Left ventricle myocardium superior (tissue), 1 donor: ENCODE results near the gene ACOX1. TPM values are rescaled to one million over a fixed set of nuclear protein-coding genes. Genes with fewer than 3 reads are reported as not detected.

ENCODE experiments used
- ATAC-seq: fragments of 200-7000 bp; cut with Tn5 transposase; one replicate; pipeline ENCODE4 v1.9.1; 2020; ENCODE audit warnings: mild to moderate bottlenecking, moderate library complexity
- DNase-seq: peaks from one replicate; pipeline ENCODE4 v3.0.0-alpha.2; 2020
- intact Hi-C: fragments of 100-400 bp; cut with micrococcal nuclease; formaldehyde crosslinking; loops from one replicate; pipeline ENCODE4 v1.11.0; 2022
- long read RNA-seq: library from polyadenylated mRNA; unstranded; transcript quantifications from one replicate; pipeline ENCODE4 v2.0.0, GENCODE V29; 2021
- total RNA-seq: library from RNA; stranded (reverse); fragmentation: NEBNext Ultra II Directional; extraction: Animal tissue kit (Norgen Biotek cat#: 25700); gene quantifications from one replicate; pipeline ENCODE4 v1.2.1, GENCODE V29; 2021
- donor health status: DM: no; HTN: yes; CAD: no; lungs with severe emphysema.

ACOX1 gene
- total RNA-seq: 101 TPM
- long read RNA-seq, full-length matches to known transcripts: 96 of 122 reads
- long read RNA-seq, partial matches to known transcripts: 9 of 122 reads
- long read RNA-seq, other reads (novel, unspliced or antisense): 17 of 122 reads

DNA sequence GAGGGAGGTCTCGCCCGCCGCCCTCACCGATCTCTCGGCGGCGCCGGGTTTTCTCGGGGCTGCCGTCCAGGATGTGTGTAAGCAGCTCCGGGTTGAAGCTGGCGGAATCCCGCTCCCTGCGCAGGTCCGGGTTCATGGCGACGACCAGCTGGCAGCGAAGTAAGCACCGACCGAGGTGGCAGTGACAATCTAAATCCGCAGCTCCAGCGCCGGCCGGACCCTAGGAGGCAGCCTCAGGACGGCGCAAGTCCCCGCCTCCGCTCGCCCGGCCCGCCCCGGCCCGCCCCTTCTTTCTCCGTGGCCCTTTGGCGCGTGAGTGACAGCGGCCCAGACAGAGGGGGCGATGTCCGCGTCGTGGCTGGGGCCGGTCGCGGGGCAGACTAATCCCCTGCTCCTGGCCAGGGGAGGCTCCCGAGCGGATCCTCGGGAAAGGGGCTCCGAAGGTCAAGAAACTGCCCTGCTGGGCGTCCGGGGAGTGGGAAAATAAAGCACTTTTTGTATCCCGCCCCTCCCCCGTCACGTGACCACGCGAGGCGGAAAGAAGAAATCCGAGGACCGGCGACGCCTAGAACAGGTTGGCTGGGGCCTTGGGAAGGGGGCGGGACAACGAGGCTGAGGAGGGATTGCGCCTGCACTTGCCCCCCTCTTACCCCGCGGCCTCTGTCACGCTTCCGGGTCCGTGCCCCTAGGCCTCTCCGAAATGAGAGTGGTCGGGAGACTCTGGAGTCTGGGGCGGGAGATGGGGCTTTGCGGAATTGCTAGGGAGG lies at the start of gene ACOX1, which contains the start of gene TEN1:
TSS of gene ACOX1 (minus strand) at position 229 of the 767 bp plus-strand sequence. CDS start at position 136, 93 bp downstream.
TSS of gene TEN1 (plus strand) at position 303 of the 767 bp plus-strand sequence. CDS start 6,953 bp downstream, outside the sequence.
- peak; percentile 98 for DNase-seq
- ATAC-seq: peak; percentile 96
- intact Hi-C loops: no loop called here

- ATAC-seq: no peak
- DNase-seq: no peak
- intact Hi-C loops: no loop called here
Measured at GRCh38 chr17:76027159-76027839, 48.3 kb upstream of the ACOX1 start, which contains the start of gene EVPL. TSS of gene EVPL (minus strand) at chr17:76027306. CDS start at chr17:76027198, 108 bp downstream.

DNA sequence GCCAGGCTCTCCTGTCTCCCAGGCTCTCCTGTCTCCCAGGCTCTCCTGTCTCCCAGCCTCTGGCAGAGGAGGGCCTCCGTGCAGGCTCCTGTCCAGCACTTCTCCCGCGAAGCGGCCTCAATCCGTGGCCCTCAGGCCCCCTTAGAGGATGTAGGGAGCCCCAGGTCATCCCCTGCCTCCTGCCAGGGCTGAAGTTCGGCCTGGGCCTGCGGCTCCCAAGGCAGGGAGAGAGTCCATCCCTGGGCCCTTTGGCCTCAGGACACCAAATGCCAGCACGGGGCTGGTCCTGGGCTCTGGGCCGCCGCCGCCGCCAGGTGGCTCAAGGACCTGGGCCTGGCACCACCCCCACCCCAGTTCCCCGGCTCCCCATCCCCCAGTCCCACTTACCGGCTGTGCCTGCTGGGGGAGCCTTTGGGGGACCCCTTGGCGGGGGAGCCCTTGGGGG lies 47.8 kb upstream of the ACOX1 start:
- intact Hi-C loops: no loop called here
- ATAC-seq: no peak
- no peak for DNase-seq

DNA sequence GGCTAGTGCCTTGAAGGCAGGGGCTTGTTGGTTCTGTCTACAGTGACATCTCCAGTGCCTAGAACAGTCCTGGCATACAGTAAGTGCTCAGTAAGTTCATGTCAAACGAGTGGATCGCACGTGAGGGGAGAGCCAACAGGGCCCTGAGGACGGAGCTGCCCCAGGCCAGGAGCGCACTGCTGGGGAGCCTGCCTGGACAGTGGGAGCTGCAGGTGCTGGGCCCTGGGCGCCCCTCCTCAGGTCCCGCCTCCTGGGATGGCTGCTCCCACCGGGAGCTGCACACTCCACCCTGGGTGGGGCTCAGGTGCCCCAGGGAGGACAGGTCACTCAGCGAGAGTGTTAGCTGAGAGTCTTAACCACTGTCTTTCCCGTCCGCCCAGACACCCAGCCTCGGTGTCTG lies 46.3 kb upstream of the ACOX1 start:
- intact Hi-C loops: no loop called here
- ATAC-seq (no peak), DNase-seq (no peak)

DNA sequence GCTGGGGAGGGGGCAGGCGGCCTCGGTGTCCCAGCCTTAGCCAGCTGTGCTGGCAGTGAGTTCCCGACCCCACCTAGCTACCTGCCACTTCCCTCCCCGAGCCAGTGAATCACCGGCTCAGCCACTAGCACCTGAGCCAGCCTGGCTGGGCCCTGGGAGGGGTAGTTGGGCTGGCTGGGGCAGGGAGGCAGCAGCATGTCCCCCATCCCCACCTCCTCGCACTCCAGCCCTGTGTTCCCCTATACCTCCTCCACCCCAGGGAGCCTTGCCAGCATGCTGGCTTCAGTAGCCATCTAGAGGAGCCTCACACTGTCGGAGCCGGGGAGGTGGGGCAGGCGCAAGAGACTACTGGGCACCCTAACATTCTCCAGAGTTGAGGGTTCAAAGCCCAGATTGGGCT lies 45.4 kb upstream of the ACOX1 start:
- intact Hi-C loops: no loop called here
- no peak for DNase-seq
- no peak for ATAC-seq

DNA sequence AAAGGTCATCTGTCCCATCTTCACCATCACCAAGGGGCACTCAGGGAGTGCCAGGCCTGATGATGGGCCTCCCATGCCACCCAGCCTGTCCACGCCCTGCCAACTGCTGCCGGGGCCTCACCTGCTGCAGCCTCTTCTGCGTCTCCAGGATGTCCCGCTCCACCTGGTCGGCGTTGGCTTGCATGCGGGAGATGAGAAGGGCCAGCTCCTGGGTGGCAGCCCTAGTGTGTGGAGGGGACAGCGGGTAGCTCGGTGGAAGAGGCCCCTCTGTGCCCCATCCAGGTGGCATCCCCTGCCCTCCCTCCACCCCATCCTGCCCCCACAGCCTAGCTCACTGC lies 44.9 kb upstream of the ACOX1 start:
- ATAC-seq: no peak
- intact Hi-C loops: no loop called here
- DNase-seq: no peak

DNA sequence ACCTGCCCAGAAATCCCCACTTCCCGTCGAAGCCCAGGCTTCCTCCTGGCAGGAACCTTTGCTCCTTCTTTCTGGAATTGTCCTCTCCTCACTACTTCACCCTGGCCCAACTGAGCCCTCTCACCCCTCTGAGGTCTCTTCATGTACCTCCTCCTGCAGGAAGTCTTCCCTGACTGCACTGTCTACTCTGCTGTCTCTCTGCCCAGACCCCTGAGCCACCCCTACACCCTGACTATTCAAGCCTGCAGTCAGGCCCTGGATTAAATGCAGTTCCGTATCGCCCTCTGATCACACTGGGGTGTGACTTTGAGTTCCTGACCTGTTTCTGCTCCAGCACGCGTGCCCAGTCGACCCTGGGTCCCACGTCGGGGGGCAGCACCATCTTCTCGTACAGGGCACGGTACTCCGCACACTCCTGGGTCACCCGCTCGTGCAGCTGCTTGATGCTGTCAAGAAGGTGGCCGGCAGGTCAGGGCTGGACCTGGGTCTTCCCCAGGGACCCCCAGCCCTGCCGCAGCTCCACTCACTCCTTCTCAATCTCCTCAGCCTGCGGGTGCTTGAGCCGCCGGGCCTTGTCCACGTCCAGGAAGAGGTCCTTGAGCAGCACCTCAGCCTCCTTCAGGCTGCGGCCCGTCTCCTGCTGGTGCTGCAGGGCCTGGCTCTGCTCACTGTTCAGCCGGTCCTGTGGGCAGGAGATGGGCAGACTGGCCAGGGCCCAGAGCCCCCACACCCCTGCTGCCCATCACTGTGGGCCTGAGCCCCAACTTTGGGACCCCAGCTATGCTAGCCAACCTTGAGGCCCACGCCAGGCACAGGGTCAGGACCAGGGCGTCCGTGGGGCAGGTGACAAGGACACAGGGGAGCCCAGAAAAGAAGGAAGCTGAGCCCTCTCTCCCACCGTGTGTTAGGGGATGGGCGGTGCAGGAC lies 44.3 kb upstream of the ACOX1 start:
- no peak for DNase-seq
- intact Hi-C loops: no loop called here
- ATAC-seq: no peak

- ATAC-seq (no peak), DNase-seq (no peak)
- intact Hi-C loops: no loop called here
Measured at GRCh38 chr17:76022285-76022684, 43.3 kb upstream of the ACOX1 start.

GRCh38 chr17:76019833-76020467 lies 41.0 kb upstream of the ACOX1 start:
- intact Hi-C loops: no loop called here
- no peak for DNase-seq
- no peak for ATAC-seq

- DNase-seq (no peak), ATAC-seq (no peak)
- intact Hi-C loops: no loop called here
Measured at GRCh38 chr17:76018801-76019200, 39.8 kb upstream of the ACOX1 start.

GRCh38 chr17:76018340-76018680 lies 39.3 kb upstream of the ACOX1 start:
- ATAC-seq: no peak
- DNase-seq: no peak
- intact Hi-C loops: no loop called here

- no peak for DNase-seq
- intact Hi-C loops: no loop called here
- no peak for ATAC-seq
Measured at GRCh38 chr17:76017481-76018339, 38.7 kb upstream of the ACOX1 start.

- intact Hi-C loops: no loop called here
- DNase-seq (no peak), ATAC-seq (peak; percentile 10)
Measured at GRCh38 chr17:76014925-76015261, 35.9 kb upstream of the ACOX1 start.

- intact Hi-C loops: no loop called here
- DNase-seq (peak; percentile 81), ATAC-seq (peak; percentile 86)
Measured at GRCh38 chr17:76014100-76014924, 35.3 kb upstream of the ACOX1 start.

GRCh38 chr17:76013377-76013932 lies 34.5 kb upstream of the ACOX1 start:
- intact Hi-C loops: no loop called here
- ATAC-seq (no peak), DNase-seq (no peak)

GRCh38 chr17:76011951-76012350 lies 33.0 kb upstream of the ACOX1 start:
- no peak for DNase-seq
- intact Hi-C loops: no loop called here
- no peak for ATAC-seq
